ENCODE measurements around the gene IMMP2L. TPM values are rescaled to one million over a fixed set of nuclear protein-coding genes. Genes with fewer than 3 reads are reported as not detected.

IMMP2L gene
- total RNA-seq, 1 donor from 2014 or later = 29.7 TPM

DNA sequence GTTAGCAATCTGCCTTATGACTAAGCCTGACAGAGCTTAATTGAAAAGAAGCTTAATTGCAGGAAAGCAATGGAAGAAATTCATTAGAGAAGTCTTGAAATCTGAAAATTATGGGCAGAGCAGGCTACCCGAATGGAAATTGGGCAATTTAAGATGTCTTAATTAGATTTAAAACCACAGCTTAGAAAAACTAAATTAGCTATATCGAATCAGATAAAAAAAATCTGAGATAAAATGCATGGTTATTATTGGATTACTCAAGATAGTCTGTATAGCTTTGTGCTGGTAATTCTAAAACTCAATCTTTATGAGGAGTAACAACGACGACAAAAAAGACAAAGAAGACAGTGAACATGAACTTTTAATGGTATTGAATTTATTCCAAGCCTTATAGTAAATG, 719.5 kb downstream of the IMMP2L start:
- no peak for DNase-seq (ENCODE audit: low spot score, unreplicated experiment)
- Mint-ChIP-seq H3K36me3 (ENCODE audit: insufficient read depth) (no peaks in the 10 kb centered on the region), H3K4me1 (ENCODE audit: low read depth) (peaks cover 19% of the 10 kb centered on the region), H3K27ac (no peak overlapping the region), H3K4me3 (ENCODE audit: low read depth) (no peak overlapping the region), H3K9me3 (ENCODE audit: low read depth) (no peaks in the 10 kb centered on the region), H3K27me3 (no peaks in the 10 kb centered on the region)
- TF ChIP-seq, protein P1, sequence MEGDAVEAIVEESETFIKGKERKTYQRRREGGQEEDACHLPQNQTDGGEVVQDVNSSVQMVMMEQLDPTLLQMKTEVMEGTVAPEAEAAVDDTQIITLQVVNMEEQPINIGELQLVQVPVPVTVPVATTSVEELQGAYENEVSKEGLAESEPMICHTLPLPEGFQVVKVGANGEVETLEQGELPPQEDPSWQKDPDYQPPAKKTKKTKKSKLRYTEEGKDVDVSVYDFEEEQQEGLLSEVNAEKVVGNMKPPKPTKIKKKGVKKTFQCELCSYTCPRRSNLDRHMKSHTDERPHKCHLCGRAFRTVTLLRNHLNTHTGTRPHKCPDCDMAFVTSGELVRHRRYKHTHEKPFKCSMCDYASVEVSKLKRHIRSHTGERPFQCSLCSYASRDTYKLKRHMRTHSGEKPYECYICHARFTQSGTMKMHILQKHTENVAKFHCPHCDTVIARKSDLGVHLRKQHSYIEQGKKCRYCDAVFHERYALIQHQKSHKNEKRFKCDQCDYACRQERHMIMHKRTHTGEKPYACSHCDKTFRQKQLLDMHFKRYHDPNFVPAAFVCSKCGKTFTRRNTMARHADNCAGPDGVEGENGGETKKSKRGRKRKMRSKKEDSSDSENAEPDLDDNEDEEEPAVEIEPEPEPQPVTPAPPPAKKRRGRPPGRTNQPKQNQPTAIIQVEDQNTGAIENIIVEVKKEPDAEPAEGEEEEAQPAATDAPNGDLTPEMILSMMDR (IDR thresholded peaks at IDR 0.05; ENCODE audit: unreplicated experiment) = no peak

DNA sequence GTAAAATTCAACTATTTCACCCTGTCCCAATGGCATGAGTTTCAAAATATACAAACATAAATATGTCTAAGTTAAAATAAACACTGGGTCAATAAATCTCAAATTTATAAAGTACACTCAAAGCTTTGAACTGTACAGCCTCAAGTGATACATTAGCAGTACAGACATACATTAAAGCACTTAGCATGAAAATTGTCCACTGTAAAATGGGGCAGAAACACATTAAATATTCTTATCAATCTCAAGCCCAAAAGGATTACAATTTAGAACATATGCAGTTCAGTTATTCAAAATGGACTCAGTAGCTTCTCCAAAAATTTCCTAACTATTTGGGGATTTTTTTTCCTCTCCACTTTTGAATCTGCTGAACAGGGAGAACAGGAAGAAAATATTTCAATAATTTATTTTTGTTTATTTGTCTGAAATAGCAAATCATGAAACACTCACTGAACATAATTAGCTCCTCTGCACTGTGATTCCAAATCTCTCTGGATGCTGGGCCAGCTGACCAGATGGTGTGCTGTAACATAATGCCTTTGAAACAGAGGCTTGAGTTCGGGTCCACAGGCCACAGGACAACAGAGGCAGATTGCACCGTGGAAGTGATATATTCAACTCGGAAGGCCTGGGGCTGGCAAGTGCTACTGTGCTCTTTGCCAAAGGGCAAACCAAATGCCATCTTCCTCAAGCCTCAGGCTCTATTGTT, 720.3 kb downstream of the IMMP2L start:
- Mint-ChIP-seq H3K27me3 (no peaks in the 10 kb centered on the region), H3K4me1 (ENCODE audit: low read depth) (peaks cover 19% of the 10 kb centered on the region), H3K27ac (no peak overlapping the region), H3K4me3 (ENCODE audit: low read depth) (no peak overlapping the region), H3K36me3 (ENCODE audit: insufficient read depth) (no peaks in the 10 kb centered on the region), H3K9me3 (ENCODE audit: low read depth) (peaks cover 3% of the 10 kb centered on the region)
- TF ChIP-seq, protein P1 (IDR thresholded peaks at IDR 0.05; ENCODE audit: unreplicated experiment) = no peak
- no peak for DNase-seq (ENCODE audit: low spot score, unreplicated experiment)

DNA sequence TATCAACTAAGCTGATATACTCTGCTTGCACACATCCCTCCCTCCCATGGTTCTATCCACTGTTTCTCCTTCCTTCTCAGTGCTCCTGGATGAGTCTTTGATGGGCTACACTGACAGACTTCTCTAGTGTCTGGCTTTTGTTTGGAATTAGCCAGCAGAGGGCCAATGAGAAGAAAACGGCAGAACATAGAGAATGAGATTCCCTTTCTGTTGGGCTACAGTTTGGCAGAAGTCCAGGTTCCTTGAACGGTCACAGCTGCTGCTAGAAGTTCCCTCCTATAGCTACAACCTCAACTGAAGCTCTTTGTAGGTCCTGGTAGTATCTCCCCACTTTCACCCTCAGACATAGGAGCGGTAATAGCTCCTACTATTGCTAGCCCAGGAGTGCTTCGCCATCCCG, 722.4 kb downstream of the IMMP2L start:
- DNase-seq (ENCODE audit: low spot score, unreplicated experiment) = no peak
- no peak overlapping the region for H3K4me3 Mint-ChIP-seq (ENCODE audit: low read depth)

DNA sequence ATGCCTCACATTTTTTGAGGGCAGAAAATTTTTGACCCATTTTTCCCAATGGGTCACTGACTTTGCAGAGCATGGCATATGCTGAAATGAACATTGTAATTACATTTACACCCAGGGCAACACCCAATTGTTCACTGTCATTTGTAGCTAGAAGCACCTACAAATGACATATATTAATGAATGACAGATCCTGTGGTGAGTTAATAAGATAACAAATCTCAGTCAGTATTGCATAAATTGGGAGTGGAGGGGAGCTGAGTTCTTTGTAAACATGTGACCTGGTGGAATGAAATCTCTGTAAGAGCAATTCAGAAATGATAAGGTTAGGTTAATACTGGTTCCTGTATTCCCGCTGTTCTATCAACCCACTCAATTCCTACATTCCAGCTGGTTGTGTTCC, 726.4 kb downstream of the IMMP2L start:
- Mint-ChIP-seq H3K9me3 (ENCODE audit: low read depth) (peaks cover 3% of the 10 kb centered on the region), H3K36me3 (ENCODE audit: insufficient read depth) (no peaks in the 10 kb centered on the region), H3K4me1 (ENCODE audit: low read depth) (no peaks in the 10 kb centered on the region), H3K27ac (no peak overlapping the region), H3K27me3 (no peaks in the 10 kb centered on the region), H3K4me3 (ENCODE audit: low read depth) (no peak overlapping the region)
- no peak for DNase-seq (ENCODE audit: low spot score, unreplicated experiment)
- TF ChIP-seq, protein P1 (IDR thresholded peaks at IDR 0.05; ENCODE audit: unreplicated experiment) = no peak

More for the DNA sequence above, 722.4 kb downstream of the IMMP2L start:
- Mint-ChIP-seq H3K27me3 (no peaks in the 10 kb centered on the region), H3K4me1 (ENCODE audit: low read depth) (peaks cover 19% of the 10 kb centered on the region), H3K9me3 (ENCODE audit: low read depth) (peaks cover 3% of the 10 kb centered on the region), H3K27ac (no peak overlapping the region), H3K36me3 (ENCODE audit: insufficient read depth) (no peaks in the 10 kb centered on the region)
- TF ChIP-seq, protein P1 (IDR thresholded peaks at IDR 0.05; ENCODE audit: unreplicated experiment) = no peak

DNA sequence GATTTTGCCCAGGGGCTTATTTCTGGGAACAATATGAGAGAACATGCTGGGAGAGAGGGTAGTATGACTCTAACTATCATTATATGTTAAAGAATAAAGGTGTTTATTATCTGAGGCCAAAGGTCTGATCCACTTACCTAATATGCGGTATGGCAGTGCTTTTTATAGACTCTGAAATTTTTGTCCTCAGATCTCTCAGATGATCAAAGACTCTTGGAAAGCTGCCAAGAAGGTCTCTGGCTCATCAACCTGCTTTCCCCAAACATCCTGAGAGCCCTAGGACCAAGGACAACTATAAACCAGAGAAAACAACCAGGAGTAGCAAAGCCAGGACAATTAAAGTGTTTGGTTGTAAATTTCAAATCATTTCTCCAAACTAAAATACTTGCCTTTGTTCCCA, 727.1 kb downstream of the IMMP2L start:
- H3K27ac Mint-ChIP-seq = no peak overlapping the region
- no peaks in the 10 kb centered on the region for H3K36me3 Mint-ChIP-seq (ENCODE audit: insufficient read depth)
- H3K4me1 Mint-ChIP-seq (ENCODE audit: low read depth) = no peaks in the 10 kb centered on the region
- no peaks in the 10 kb centered on the region for H3K27me3 Mint-ChIP-seq
- no peak overlapping the region for H3K4me3 Mint-ChIP-seq (ENCODE audit: low read depth)
- TF ChIP-seq, protein P1 (IDR thresholded peaks at IDR 0.05; ENCODE audit: unreplicated experiment) = no peak
- H3K9me3 Mint-ChIP-seq (ENCODE audit: low read depth) = peaks cover 3% of the 10 kb centered on the region
- no peak for DNase-seq (ENCODE audit: low spot score, unreplicated experiment)

Data from progenitor cell of endocrine pancreas (in vitro differentiated cells).